ENCODE results near the gene PROSER3.

- no peak for TF ChIP-seq CTCF (conservative IDR thresholded peaks at IDR 0.05 in 1 of 2, IDR thresholded peaks at IDR 0.05 in 1 of 2; ENCODE audit: extremely low read depth in 1 of 2, insufficient read depth in 1 of 2, low read depth in 1 of 2, low read length in 2 of 2)
- no peak for TF ChIP-seq EZH2 (IDR thresholded peaks at IDR 0.05; ENCODE audit: borderline replicate concordance, low read length)
Observed at GRCh38 chr19:35727053-35727955, 30.7 kb upstream of the PROSER3 start.

All from mammary epithelial cell (primary cell).